Neural progenitor cell (in vitro differentiated cells): ENCODE measurements around the gene ELANE.

Source experiments
- EZH2phosphoT487 ChIP-seq: fragments of 200-600 bp; sonication (generic); IDR thresholded peaks from 2 replicates; pipeline ENCODE4 v1.6.1; 2017; ENCODE audit warnings: antibody characterized with exemption
- TF ChIP-seq, protein P1 (sequence below): fragments of 200-600 bp; sonication (generic); IDR thresholded peaks from 2 replicates; pipeline ENCODE4 v1.5.1; 2017; ENCODE audit warnings: antibody characterized with exemption, mild to moderate bottlenecking

DNA sequence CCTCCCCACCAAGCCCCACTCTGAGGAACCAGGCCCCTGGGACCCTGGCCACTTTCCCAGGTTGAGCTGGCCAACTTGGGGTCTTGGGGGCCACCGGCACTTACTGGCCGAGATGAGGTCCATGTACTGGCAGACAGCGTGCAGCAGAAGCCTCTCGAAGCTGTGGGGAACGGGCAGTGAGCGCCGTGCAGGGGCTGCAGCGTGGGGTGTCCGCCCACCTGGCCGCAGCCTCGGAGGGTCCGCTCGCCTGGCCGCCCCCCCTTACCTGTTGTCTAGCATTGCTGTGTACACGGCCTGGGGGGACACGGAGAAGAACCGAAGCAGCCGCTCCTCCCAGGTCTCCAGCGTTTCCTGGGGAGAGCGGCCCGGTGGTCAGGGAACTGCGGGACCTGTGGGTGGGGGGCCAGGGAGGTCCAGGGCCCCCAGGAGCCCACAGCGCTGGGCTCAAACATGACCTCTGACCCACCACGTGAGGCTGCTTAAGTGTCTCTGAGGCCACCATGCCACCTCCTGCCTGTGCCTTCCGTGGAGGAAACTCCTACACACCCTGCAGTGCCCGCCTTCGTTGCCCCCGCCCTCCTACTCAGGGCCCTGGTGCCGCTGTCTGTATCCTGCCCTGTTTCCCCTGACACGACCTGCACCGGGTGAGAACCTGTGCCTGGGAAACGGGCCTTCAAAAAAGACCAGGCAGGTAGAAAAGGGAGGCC, 47.4 kb downstream of the ELANE start:
- TF ChIP-seq EZH2phosphoT487, result no peak
- TF ChIP-seq, protein P1, sequence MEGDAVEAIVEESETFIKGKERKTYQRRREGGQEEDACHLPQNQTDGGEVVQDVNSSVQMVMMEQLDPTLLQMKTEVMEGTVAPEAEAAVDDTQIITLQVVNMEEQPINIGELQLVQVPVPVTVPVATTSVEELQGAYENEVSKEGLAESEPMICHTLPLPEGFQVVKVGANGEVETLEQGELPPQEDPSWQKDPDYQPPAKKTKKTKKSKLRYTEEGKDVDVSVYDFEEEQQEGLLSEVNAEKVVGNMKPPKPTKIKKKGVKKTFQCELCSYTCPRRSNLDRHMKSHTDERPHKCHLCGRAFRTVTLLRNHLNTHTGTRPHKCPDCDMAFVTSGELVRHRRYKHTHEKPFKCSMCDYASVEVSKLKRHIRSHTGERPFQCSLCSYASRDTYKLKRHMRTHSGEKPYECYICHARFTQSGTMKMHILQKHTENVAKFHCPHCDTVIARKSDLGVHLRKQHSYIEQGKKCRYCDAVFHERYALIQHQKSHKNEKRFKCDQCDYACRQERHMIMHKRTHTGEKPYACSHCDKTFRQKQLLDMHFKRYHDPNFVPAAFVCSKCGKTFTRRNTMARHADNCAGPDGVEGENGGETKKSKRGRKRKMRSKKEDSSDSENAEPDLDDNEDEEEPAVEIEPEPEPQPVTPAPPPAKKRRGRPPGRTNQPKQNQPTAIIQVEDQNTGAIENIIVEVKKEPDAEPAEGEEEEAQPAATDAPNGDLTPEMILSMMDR, result no peak
